Ectodermal cell (in vitro differentiated cells): ENCODE measurements around the gene INTS15.

Source experiments
- H3K27ac ChIP-seq: 2 replicates; pipeline ENCODE4 v1.7.0; 2013; ENCODE audit warnings: mild to moderate bottlenecking, low read depth, low read length; ENCODE audit not compliant: insufficient read depth, poor library complexity, severe bottlenecking
- H3K27me3 ChIP-seq: 2 replicates; pipeline ENCODE4 v1.7.0; 2013; ENCODE audit warnings: mild to moderate bottlenecking, low read length; ENCODE audit not compliant: insufficient read depth, control insufficient read depth, poor library complexity, severe bottlenecking
- H3K36me3 ChIP-seq: one replicate; pipeline ENCODE4 v1.7.0; 2013; ENCODE audit warnings: low read length; ENCODE audit not compliant: control insufficient read depth, insufficient read depth
- H3K4me1 ChIP-seq: one replicate; pipeline ENCODE4 v1.7.0; 2013; ENCODE audit warnings: low read length; ENCODE audit not compliant: control insufficient read depth, insufficient read depth
- H3K4me3 ChIP-seq: 2 replicates; pipeline ENCODE4 v1.7.0; 2013; ENCODE audit warnings: low read depth, low read length, control low read depth; ENCODE audit not compliant: insufficient read depth
- H3K9me3 ChIP-seq: 2 replicates; pipeline ENCODE4 v1.7.0; 2013; ENCODE audit warnings: mild to moderate bottlenecking, low read length, moderate library complexity; ENCODE audit not compliant: control insufficient read depth
- WGBS, 2 experiments: methylation state at CpG; one replicate each; pipeline ENCODE4 v1.1.7; 2013; ENCODE audit warnings: missing lambda C conversion rate in 2 of 2; 5-methylcytosine and 5-hydroxymethylcytosine counted together

The INTS15 gene

GRCh38 chr7:6642239-6642839, 52.5 kb downstream of the INTS15 start:
- no peaks in the 10 kb centered on the region for H3K27me3 ChIP-seq
- peaks cover 5% of the 10 kb centered on the region for H3K4me1 ChIP-seq
- 94 to 95% methylated on average over 24 of the region's 24 CpGs for WGBS, 2 experiments
- H3K9me3 ChIP-seq = no peaks in the 10 kb centered on the region
- H3K4me3 ChIP-seq = no peak overlapping the region
- H3K27ac ChIP-seq = no peak overlapping the region
- peaks cover 29% of the 10 kb centered on the region for H3K36me3 ChIP-seq

GRCh38 chr7:6642861-6643640, 53.2 kb downstream of the INTS15 start:
- 92 to 94% methylated on average over 22 of the region's 22 CpGs for WGBS, 2 experiments
- no peak overlapping the region for H3K27ac ChIP-seq
- H3K4me3 ChIP-seq = no peak overlapping the region
- no peaks in the 10 kb centered on the region for H3K27me3 ChIP-seq
- H3K36me3 ChIP-seq = peaks cover 29% of the 10 kb centered on the region
- H3K4me1 ChIP-seq = peaks cover 5% of the 10 kb centered on the region
- H3K9me3 ChIP-seq = no peaks in the 10 kb centered on the region

GRCh38 chr7:6643915-6644625, 54.2 kb downstream of the INTS15 start:
- Histone ChIP-seq H3K9me3 (no peaks in the 10 kb centered on the region), H3K4me3 (no peak overlapping the region), H3K4me1 (no peaks in the 10 kb centered on the region), H3K27me3 (no peaks in the 10 kb centered on the region), H3K27ac (no peak overlapping the region), H3K36me3 (peaks cover 29% of the 10 kb centered on the region)
- 95% methylated on average over 21 of the region's 21 CpGs for WGBS, 2 experiments

GRCh38 chr7:6644728-6645127, 54.9 kb downstream of the INTS15 start:
- 95 to 98% methylated on average over 10 of the region's 10 CpGs for WGBS, 2 experiments
- Histone ChIP-seq H3K4me1 (no peaks in the 10 kb centered on the region), H3K4me3 (no peak overlapping the region), H3K27ac (no peak overlapping the region), H3K27me3 (no peaks in the 10 kb centered on the region), H3K9me3 (no peaks in the 10 kb centered on the region), H3K36me3 (peaks cover 29% of the 10 kb centered on the region)

- H3K4me1 ChIP-seq = no peaks in the 10 kb centered on the region
- 90 to 92% methylated on average over 8 of the region's 8 CpGs for WGBS, 2 experiments
- no peaks in the 10 kb centered on the region for H3K27me3 ChIP-seq
- no peak overlapping the region for H3K27ac ChIP-seq
- no peaks in the 10 kb centered on the region for H3K9me3 ChIP-seq
- H3K36me3 ChIP-seq = peaks cover 29% of the 10 kb centered on the region
- no peak overlapping the region for H3K4me3 ChIP-seq
These were observed 56.6 kb downstream of the INTS15 start for GRCh38 chr7:6646465-6646864.

GRCh38 chr7:6647080-6647479, 57.3 kb downstream of the INTS15 start:
- Histone ChIP-seq H3K9me3 (no peaks in the 10 kb centered on the region), H3K36me3 (peaks cover 27% of the 10 kb centered on the region), H3K4me3 (no peak overlapping the region), H3K4me1 (no peaks in the 10 kb centered on the region), H3K27ac (no peak overlapping the region), H3K27me3 (no peaks in the 10 kb centered on the region)
- 89 to 93% methylated on average over 8 of the region's 8 CpGs for WGBS, 2 experiments

- Histone ChIP-seq H3K4me1 (no peaks in the 10 kb centered on the region), H3K27me3 (no peaks in the 10 kb centered on the region), H3K27ac (no peak overlapping the region), H3K9me3 (no peaks in the 10 kb centered on the region), H3K4me3 (no peak overlapping the region), H3K36me3 (peaks cover 28% of the 10 kb centered on the region)
- 94% methylated on average over 14 of the region's 14 CpGs for WGBS, 2 experiments
These were observed 57.7 kb downstream of the INTS15 start for GRCh38 chr7:6647541-6647940.

GRCh38 chr7:6648066-6648814, 58.4 kb downstream of the INTS15 start:
- H3K27ac ChIP-seq = no peak overlapping the region
- H3K36me3 ChIP-seq = peaks cover 26% of the 10 kb centered on the region
- H3K4me1 ChIP-seq = no peaks in the 10 kb centered on the region
- H3K9me3 ChIP-seq = no peaks in the 10 kb centered on the region
- no peaks in the 10 kb centered on the region for H3K27me3 ChIP-seq
- WGBS, 2 experiments = 95 to 96% methylated on average over 17 of the region's 17 CpGs
- H3K4me3 ChIP-seq = no peak overlapping the region

GRCh38 chr7:6648815-6649104, 58.9 kb downstream of the INTS15 start:
- Histone ChIP-seq H3K27ac (no peak overlapping the region), H3K9me3 (no peaks in the 10 kb centered on the region), H3K4me1 (no peaks in the 10 kb centered on the region), H3K36me3 (peaks cover 21% of the 10 kb centered on the region), H3K4me3 (no peak overlapping the region), H3K27me3 (no peaks in the 10 kb centered on the region)
- 95 to 97% methylated on average over 5 of the region's 5 CpGs for WGBS, 2 experiments
